ACC112 (cell line): Measurements from ENCODE around the gene COPS7A.

ENCODE experiments used
- H2AFZ ChIP-seq: fragments of 200-600 bp; sonication (generic); one replicate; pipeline ENCODE4 v1.6.0; 2017; ENCODE audit warnings: antibody characterized with exemption, low read length; ENCODE audit not compliant: unreplicated experiment
- H3K27ac ChIP-seq: fragments of 200-600 bp; sonication (generic); 2 replicates; pipeline ENCODE4 v1.5.1; 2014; ENCODE audit warnings: low read depth, mild to moderate bottlenecking, antibody characterized with exemption, low read length, moderate library complexity
- H3K27me3 ChIP-seq: fragments of 200-600 bp; sonication (generic); 2 replicates; pipeline ENCODE4 v1.6.1; 2014; ENCODE audit warnings: mild to moderate bottlenecking, antibody characterized with exemption, low read length, moderate library complexity, mixed read lengths; ENCODE audit not compliant: insufficient read depth
- H3K36me3 ChIP-seq: fragments of 200-600 bp; sonication (generic); 2 replicates; pipeline ENCODE4 v1.6.1; 2016; ENCODE audit warnings: mild to moderate bottlenecking, antibody characterized with exemption, low read length, moderate library complexity, mixed read lengths; ENCODE audit not compliant: insufficient read depth
- H3K4me1 ChIP-seq: fragments of 200-600 bp; sonication (generic); one replicate; pipeline ENCODE4 v1.6.1; 2016; ENCODE audit warnings: low read length, mixed read lengths; ENCODE audit not compliant: insufficient read depth, unreplicated experiment, control insufficient read depth
- H3K4me3 ChIP-seq: fragments of 200-600 bp; sonication (generic); 2 replicates; pipeline ENCODE4 v1.5.1; 2014; ENCODE audit warnings: mild to moderate bottlenecking, low read depth, low read length
- H3K79me2 ChIP-seq: fragments of 200-600 bp; sonication (generic); one replicate; pipeline ENCODE4 v1.6.0; 2016; ENCODE audit warnings: low read length; ENCODE audit not compliant: control insufficient read depth, unreplicated experiment, insufficient read depth

Gene COPS7A

GRCh38 chr12:6752167-6752920, 28.5 kb downstream of the COPS7A start:
- Histone ChIP-seq H2AFZ (peak overlapping the region; percentile 50), H3K4me1 (peaks cover 14% of the 10 kb centered on the region), H3K4me3 (peak overlapping the region; percentile 93)

GRCh38 chr12:6752921-6753771, 29.3 kb downstream of the COPS7A start, which contains the start of gene MLF2:
TSS of gene MLF2 (minus strand) at chr12:6753141. CDS start at chr12:6752334, 807 bp downstream.
- Histone ChIP-seq H3K27ac (peak within 1 kb of the TSS; percentile 93), H3K27me3 (no peaks in the 10 kb centered on the region), H3K36me3 (peaks cover 28% of the 10 kb centered on the region), H3K4me3 (peak within 1 kb of the TSS; percentile 93), H3K79me2 (peaks cover 22% of the 10 kb centered on the region), H2AFZ (peak within 1 kb of the TSS; percentile 50), H3K4me1 (peaks cover 14% of the 10 kb centered on the region)

More at GRCh38 chr12:6752167-6752920, 28.5 kb downstream of the COPS7A start:
- H3K79me2 ChIP-seq, result peaks cover 22% of the 10 kb centered on the region
- peaks cover 35% of the 10 kb centered on the region for H3K36me3 ChIP-seq
- peak overlapping the region; percentile 93 for H3K27ac ChIP-seq
- H3K27me3 ChIP-seq, result no peaks in the 10 kb centered on the region

DNA sequence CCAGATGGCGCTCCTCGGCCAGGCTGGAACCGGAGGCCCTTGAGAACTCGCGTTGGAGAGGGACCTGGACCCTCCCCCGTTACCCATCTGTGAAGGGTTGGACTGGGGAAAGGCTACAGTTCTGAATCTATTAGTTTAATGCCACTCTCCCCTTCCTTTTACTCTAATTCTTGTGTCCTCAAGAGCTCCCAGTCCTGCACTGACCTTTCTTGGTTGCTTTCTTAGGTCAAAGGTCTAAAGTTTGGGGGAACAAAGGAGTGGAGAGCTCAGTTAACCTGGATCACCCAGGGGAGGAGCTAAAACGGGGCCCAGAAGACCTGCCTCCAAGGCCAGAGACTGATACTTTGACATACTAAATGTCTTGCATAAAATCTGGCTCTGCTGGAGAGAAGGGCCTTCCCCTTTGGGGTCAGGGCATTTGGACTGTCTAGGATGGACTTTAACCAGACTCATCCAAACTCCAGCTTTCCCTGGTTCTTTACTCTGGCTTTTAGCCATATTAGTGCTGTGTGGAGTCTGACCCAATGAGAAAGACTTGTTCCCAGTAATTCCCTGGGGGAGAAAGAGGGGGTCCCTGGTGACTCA, 30.0 kb downstream of the COPS7A start:
- Histone ChIP-seq H3K79me2 (peaks cover 22% of the 10 kb centered on the region), H3K4me1 (peaks cover 14% of the 10 kb centered on the region), H3K36me3 (peaks cover 22% of the 10 kb centered on the region), H2AFZ (no peak overlapping the region), H3K4me3 (peak overlapping the region; percentile 31), H3K27me3 (no peaks in the 10 kb centered on the region), H3K27ac (no peak overlapping the region)

DNA sequence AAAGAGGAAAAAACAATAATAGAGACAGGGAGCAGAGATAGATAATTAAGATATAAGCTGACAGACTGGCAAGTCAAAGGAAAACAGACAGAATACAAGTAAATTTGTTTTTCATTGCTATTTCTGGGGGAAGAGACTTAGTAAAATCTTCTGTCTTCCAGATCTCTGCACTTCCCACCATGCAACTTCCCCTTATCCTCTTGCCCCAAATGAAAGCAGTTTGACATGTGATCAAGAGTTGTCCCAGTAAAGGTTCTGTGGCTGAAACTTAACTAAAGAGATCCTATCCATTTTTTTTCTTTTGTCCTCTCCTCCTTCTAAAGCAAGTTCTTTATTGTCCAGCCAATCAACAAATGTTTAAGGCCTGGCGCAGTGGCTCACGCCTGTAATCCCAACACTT, 30.6 kb downstream of the COPS7A start:
- Histone ChIP-seq H3K4me3 (no peak overlapping the region), H3K27ac (no peak overlapping the region), H3K4me1 (peaks cover 14% of the 10 kb centered on the region), H3K79me2 (peaks cover 22% of the 10 kb centered on the region), H3K36me3 (peaks cover 18% of the 10 kb centered on the region), H2AFZ (no peak overlapping the region), H3K27me3 (no peaks in the 10 kb centered on the region)

DNA sequence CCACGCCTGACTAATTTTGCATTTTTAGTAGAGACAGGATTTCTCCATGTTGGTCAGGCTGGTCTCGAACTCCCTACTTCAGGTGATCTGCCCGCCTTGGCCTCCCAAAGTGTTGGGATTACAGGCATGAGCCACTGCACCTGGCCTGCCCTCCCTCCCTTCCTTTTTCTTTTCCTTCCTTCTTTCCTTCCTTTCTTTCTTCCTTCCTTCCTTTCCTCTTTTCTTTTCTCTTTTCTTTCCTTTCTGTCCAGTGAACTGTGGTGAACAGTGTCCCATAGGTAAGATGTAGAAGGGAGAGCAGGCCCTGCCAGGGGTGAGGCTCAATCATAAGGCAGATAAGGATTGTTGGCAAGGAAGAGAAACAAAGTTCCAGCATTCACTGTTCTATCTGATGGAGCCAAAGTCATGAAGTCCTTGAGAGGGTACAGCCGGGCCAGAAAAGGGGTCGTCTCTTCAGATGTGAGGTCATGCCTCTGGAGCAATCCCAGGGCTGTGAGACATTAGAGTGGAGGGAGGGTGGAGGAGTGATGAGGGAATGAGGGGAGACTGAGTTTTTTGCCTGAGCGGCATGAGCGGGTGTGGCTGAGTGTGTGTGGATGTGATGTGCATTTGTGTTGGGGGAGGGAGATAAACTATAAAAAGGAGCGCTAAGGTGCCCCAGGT, 33.3 kb downstream of the COPS7A start:
- Histone ChIP-seq H3K4me3 (no peak overlapping the region), H3K36me3 (no peaks in the 10 kb centered on the region), H3K27me3 (no peaks in the 10 kb centered on the region), H3K79me2 (peaks cover 7% of the 10 kb centered on the region), H2AFZ (no peak overlapping the region), H3K4me1 (peaks cover 8% of the 10 kb centered on the region), H3K27ac (no peak overlapping the region)

DNA sequence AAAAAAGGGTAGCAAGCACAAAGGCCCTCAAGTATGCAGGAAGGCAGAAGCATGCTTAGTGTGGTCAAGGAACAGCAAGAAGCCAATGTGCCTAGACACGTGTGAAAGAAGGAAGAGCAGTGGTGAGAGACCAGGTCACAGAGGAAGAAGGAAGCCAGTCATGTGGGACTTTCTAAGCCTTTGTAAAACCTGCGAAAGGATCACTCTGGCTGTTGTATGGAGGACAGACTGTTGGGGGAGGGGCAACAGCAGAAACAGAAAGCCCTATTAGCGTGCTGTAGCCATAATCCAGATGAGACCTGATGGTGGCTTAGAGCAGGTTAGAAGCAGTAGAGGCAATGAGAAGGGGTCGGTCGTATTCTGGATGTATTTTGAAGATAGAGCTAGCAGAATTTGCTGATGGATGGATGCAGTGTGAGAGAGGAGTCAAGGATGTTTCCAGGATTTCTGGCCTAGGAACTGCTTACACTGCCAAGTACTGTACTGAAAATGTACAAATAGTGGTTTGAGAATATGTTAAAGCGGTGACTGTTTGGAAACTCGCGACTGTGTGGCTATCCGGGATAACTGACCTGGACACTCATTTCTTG, 34.8 kb downstream of the COPS7A start:
- Histone ChIP-seq H3K79me2 (no peaks in the 10 kb centered on the region), H3K27ac (no peak overlapping the region), H3K4me3 (no peak overlapping the region), H3K27me3 (no peaks in the 10 kb centered on the region), H2AFZ (no peak overlapping the region), H3K36me3 (no peaks in the 10 kb centered on the region), H3K4me1 (peaks cover 14% of the 10 kb centered on the region)

DNA sequence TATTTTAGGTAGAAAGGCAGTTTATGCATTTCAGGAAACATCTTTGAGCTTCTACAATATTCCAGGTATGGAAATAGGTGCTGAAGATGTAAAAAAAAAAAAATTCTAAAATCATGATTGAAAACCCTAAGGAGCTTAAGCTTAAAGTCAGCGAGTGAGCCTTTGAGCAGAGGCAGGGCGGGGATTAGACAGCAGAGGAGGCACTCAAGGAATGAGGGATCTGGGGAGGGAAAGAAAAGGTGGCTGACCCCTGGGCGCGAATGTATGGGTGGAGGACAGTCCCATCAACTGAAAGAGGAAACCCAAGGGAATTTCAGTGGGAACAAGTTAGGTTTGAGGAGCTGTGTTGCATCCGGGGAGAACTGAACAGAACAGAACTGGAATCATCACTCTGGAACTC, 35.9 kb downstream of the COPS7A start:
- H3K4me1 ChIP-seq, result peaks cover 11% of the 10 kb centered on the region
- H3K79me2 ChIP-seq, result no peaks in the 10 kb centered on the region
- H3K36me3 ChIP-seq, result no peaks in the 10 kb centered on the region
- no peak overlapping the region for H3K27ac ChIP-seq
- no peaks in the 10 kb centered on the region for H3K27me3 ChIP-seq
- no peak overlapping the region for H2AFZ ChIP-seq
- H3K4me3 ChIP-seq, result no peak overlapping the region

DNA sequence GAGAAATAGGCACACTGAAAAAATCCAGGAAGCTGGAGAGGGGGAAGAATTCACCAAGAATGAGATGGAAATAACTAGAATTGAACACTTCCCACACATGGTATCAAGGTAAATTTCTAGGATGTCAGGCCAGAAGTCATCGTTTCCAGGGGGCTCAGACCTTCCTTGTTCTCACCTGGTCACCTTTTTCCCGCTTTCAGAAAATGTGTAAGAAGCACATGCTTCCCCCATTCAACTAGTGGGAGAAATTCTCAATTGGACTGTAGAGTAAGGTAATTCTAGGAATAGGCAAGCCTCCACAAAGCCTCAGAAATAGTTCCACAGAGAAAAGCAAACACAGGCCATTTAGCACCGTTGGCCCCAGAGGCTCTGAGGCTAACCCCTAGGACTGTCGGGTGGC, 39.5 kb downstream of the COPS7A start:
- peak overlapping the region; percentile 79 for H3K27ac ChIP-seq
- H2AFZ ChIP-seq, result peak overlapping the region; percentile 79
- H3K79me2 ChIP-seq, result peaks cover 25% of the 10 kb centered on the region
- peaks cover 25% of the 10 kb centered on the region for H3K4me1 ChIP-seq
- no peaks in the 10 kb centered on the region for H3K36me3 ChIP-seq
- H3K4me3 ChIP-seq, result peak overlapping the region; percentile 89
- no peaks in the 10 kb centered on the region for H3K27me3 ChIP-seq

DNA sequence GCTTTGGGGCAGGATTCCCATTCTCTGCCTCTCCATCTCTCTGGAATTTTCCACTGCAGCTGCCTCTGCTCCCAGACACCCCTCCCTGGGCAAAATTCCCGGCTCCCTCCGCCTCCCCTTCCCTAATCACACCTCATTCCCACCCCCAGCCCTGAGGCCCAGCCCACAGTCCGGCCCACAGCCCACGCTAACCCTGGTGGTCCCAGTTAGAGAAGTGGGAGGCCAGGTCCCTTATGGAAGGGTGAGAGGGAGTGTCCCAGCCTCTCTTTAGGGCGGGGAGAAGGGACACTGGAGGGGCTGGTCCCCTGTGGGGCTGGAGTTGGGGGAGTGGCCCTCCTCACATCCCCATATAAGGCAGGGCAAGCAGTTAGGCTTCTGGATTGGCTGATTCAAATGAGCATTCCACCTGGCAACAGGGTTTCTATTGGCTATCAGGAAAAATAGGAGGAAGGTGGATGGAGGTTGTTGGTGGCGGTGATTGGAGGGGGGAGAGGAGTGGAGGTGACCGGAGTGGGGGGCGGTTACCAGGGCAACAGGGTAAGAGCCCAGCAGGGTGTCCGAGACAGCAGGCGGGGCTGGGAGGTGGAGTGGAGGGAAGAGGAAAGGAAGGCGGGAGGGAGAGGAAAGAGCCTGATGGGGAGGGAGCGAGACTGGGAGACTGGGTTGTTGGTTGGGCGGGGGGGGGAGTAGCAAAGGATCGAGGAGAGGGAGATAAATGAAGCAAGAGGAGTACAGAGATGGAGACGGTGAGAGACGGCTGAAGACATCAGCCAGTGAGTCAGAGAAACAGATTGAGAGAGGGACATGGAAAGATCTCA, 40.4 kb downstream of the COPS7A start:
- peak overlapping the region; percentile 79 for H3K27ac ChIP-seq

More for the DNA sequence above, 40.4 kb downstream of the COPS7A start:
- Histone ChIP-seq H3K4me3 (peak overlapping the region; percentile 89), H3K79me2 (peaks cover 32% of the 10 kb centered on the region), H3K36me3 (no peaks in the 10 kb centered on the region), H3K4me1 (peaks cover 34% of the 10 kb centered on the region), H3K27me3 (no peaks in the 10 kb centered on the region), H2AFZ (peak overlapping the region; percentile 79)
